ENCODE measurements around the gene KRT1.

GRCh38 chr12:52715416-52715815 lies 35.2 kb upstream of the KRT1 start:
- TF ChIP-seq CTCF (IDR thresholded peaks at IDR 0.05) (no peak), POLR2A (IDR thresholded peaks at IDR 0.05) (no peak), POLR2AphosphoS5 (IDR thresholded peaks at IDR 0.05) (no peak)

All from prostate gland (tissue), 2 donors.